Lower lobe of right lung (tissue), 2 donors: ENCODE measurements around the gene MYO1D. TPM values are rescaled to one million over a fixed set of nuclear protein-coding genes. Genes with fewer than 3 reads are reported as not detected.

Experiments used
- ATAC-seq, 2 donors: fragments of 200-7000 bp; cut with Tn5 transposase; one replicate each; pipeline ENCODE4 v1.9.1; 2020 to 2022; ENCODE audit warnings: mild to moderate bottlenecking in 2 of 2, moderate library complexity in 2 of 2
- DNase-seq: peaks from one replicate; pipeline ENCODE4 v3.0.0-alpha.2; 2020
- H3K27ac ChIP-seq: fragments of 200-600 bp; one replicate; pipeline ENCODE4 v1.8.0; 2022
- H3K27me3 ChIP-seq: fragments of 200-600 bp; one replicate; pipeline ENCODE4 v1.8.0; 2022; ENCODE audit warnings: low read depth
- H3K36me3 ChIP-seq: fragments of 200-600 bp; one replicate; pipeline ENCODE4 v1.8.0; 2022; ENCODE audit warnings: mild to moderate bottlenecking
- H3K4me1 ChIP-seq: fragments of 200-600 bp; one replicate; pipeline ENCODE4 v1.8.0; 2022
- H3K4me3 ChIP-seq: fragments of 200-600 bp; one replicate; pipeline ENCODE4 v1.8.0; 2022; ENCODE audit warnings: mild to moderate bottlenecking
- H3K9me3 ChIP-seq: fragments of 200-600 bp; one replicate; pipeline ENCODE4 v1.8.0; 2022
- CTCF ChIP-seq: fragments of 200-600 bp; IDR thresholded peaks from one replicate; pipeline ENCODE4 v1.8.0; 2022; ENCODE audit warnings: antibody characterized with exemption, mild to moderate bottlenecking
- intact Hi-C: fragments of 100-400 bp; cut with DNase I; formaldehyde crosslinking; loops from one replicate; pipeline ENCODE4 v1.11.0; 2022
- total RNA-seq: library from RNA; stranded (reverse); fragmentation: NEBNext Ultra II Directional; extraction: Animal tissue kit (Norgen Biotek cat#: 25700); gene quantifications from one replicate; pipeline ENCODE4 v1.2.1, GENCODE V29; 2021
- donor health status: DM: no; HTN: yes; CAD: no; lungs with severe emphysema.

The MYO1D gene
- total RNA-seq, 1 donor from 2014 or later = 58.0 TPM

- DNase-seq = no peak
- Histone ChIP-seq H3K27ac (no peak overlapping the region), H3K4me3 (no peak overlapping the region), H3K4me1 (no peaks in the 10 kb centered on the region), H3K9me3 (no peaks in the 10 kb centered on the region), H3K36me3 (no peaks in the 10 kb centered on the region), H3K27me3 (no peaks in the 10 kb centered on the region)
- ATAC-seq = no peak
- TF ChIP-seq CTCF = no peak
- intact Hi-C loops = no loop called here
Observed at GRCh38 chr17:32693194-32693897, 183.6 kb downstream of the MYO1D start.

DNA sequence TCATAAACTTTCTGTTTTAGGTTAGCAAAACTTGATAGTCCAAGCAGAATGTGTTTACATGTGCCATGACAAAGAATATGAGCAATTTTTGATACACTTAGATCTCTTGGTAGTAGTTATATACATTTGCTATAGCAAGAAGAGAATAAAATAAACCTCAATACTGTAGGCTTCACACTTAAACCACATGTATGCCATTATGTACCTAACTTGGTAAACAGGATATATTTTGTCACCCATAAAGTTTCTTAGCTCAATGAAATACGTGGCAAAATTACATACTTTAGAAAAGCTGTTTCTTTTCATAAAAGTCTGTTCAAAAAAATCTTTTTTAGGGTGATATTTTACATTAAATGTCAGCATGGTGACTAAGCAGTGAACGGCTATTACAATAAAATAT is 184.7 kb downstream of the MYO1D start:
- DNase-seq (no peak), ATAC-seq (no peak)
- H3K27ac ChIP-seq = no peak overlapping the region
- no peak for TF ChIP-seq CTCF
- H3K4me1 ChIP-seq = no peaks in the 10 kb centered on the region
- no peak overlapping the region for H3K4me3 ChIP-seq
- H3K9me3 ChIP-seq = no peaks in the 10 kb centered on the region
- no peaks in the 10 kb centered on the region for H3K27me3 ChIP-seq
- intact Hi-C loops = no loop called here
- no peaks in the 10 kb centered on the region for H3K36me3 ChIP-seq

DNA sequence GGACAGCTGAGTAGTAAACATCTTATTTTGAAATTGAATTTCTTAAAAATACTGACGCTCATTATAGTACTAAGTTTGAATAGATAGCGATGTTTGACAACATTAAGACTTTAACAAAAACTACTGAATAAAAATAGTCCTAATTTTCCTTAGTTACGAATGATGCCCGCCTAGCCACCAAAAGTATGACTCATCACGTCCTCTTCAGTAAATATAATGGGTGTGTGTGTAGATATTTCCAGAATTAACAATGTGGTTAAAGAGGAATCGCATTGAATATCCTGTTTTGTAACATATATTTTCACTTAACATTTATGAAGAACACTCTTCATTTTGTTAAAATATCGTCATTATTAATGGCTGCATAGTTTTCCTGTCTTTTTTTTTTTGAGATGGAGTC is 187.6 kb downstream of the MYO1D start:
- Histone ChIP-seq H3K27ac (no peak overlapping the region), H3K27me3 (no peaks in the 10 kb centered on the region), H3K36me3 (no peaks in the 10 kb centered on the region), H3K4me3 (no peak overlapping the region), H3K9me3 (no peaks in the 10 kb centered on the region), H3K4me1 (no peaks in the 10 kb centered on the region)
- no peak for TF ChIP-seq CTCF
- ATAC-seq (no peak), DNase-seq (no peak)
- intact Hi-C loops = no loop called here

- Histone ChIP-seq H3K36me3 (no peaks in the 10 kb centered on the region), H3K27ac (no peak overlapping the region), H3K4me3 (no peak overlapping the region), H3K9me3 (no peaks in the 10 kb centered on the region), H3K27me3 (no peaks in the 10 kb centered on the region), H3K4me1 (no peaks in the 10 kb centered on the region)
- no peak for ATAC-seq
- intact Hi-C loops = no loop called here
- TF ChIP-seq CTCF = no peak
- DNase-seq = no peak
Observed at GRCh38 chr17:32688221-32688620, 188.7 kb downstream of the MYO1D start.

DNA sequence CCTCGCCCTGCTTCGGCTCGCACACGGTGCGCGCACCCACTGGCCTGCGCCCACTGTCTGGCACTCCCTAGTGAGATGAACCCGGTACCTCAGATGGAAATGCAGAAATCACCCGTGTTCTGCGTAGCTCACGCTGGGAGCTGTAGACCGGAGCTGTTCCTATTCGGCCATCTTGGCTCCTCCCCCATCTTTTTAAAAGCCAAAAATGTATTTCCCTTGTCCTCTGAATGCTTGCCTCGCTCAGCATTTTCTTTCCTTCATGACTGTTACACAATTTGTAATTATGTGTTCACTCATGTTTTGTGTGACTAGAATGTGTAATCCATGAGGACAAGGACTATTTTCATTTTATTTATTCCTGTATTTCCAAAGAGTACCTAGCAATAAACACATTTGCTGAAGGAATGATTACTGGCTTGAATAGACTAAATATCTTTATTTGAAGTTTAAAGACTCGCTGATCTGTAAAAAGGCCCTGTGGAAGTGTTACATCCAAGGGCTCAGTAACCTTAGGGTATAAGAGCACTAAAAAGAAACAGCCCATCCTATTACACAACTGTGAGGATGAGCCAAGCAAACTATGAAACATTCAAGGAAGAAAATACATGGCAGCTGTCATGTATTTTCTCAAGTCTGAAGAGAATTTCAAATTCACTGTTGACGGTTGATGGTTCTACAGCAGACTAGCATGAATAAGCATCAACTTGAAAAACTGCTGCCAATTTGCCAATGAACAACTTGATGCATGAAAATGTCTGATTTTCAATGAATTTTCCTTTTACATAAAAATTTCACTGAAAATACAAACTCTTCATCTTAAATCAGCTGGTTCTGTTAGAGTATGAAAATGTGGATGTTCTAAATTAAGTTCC is 192.6 kb downstream of the MYO1D start:
- intact Hi-C loops = no loop called here
- DNase-seq (no peak), ATAC-seq (no peak)
- Histone ChIP-seq H3K36me3 (no peaks in the 10 kb centered on the region), H3K27ac (no peak overlapping the region), H3K9me3 (no peaks in the 10 kb centered on the region), H3K27me3 (no peaks in the 10 kb centered on the region), H3K4me3 (no peak overlapping the region), H3K4me1 (no peaks in the 10 kb centered on the region)
- TF ChIP-seq CTCF = no peak
